HEK293 (cell line): ENCODE data around the gene TMEM145.

ENCODE experiments used
- CTCF ChIA-PET: fragments of 350-600 bp; formaldehyde crosslinking; extraction: SDS; loops from one replicate; lab custom pipeline; 2021; ENCODE audit warnings: antibody characterized with exemption; lab: Yijun Ruan, JAX
- POLR2A ChIA-PET: fragments of 300-600 bp; formaldehyde crosslinking; extraction: SDS; loops from one replicate; lab custom pipeline; 2020; ENCODE audit warnings: antibody characterized with exemption, inconsistent platforms; lab: Yijun Ruan, JAX
- H3K27ac ChIP-seq: fragments of 200-500 bp; sonication (Bioruptor generic); 2 replicates; pipeline ENCODE4 v1.5.1; 2014; ENCODE audit warnings: low read depth, low read length, control low read depth, inconsistent platforms; ENCODE audit errors: extremely low read depth
- H3K36me3 ChIP-seq, 2 experiments: fragments of 200-500 bp in 1 of 2; sonication (Bioruptor generic) in 1 of 2; 1 replicate in 1 of 2; 2 replicates in 1 of 2; pipeline ENCODE4 v1.5.1; 2014 to 2017; ENCODE audit warnings: inconsistent platforms in 2 of 2, low read length in 2 of 2; ENCODE audit not compliant: control insufficient read depth in 2 of 2, insufficient read depth in 1 of 2
- H3K4me1 ChIP-seq: fragments of 200-500 bp; sonication (Bioruptor generic); 2 replicates; pipeline ENCODE4 v1.5.1; 2014; ENCODE audit warnings: mild to moderate bottlenecking, low read length, inconsistent platforms; ENCODE audit not compliant: control insufficient read depth, insufficient read depth
- H3K4me3 ChIP-seq: 2 replicates; pipeline ENCODE4 v1.5.1; 2011; ENCODE audit warnings: low read depth, mild to moderate bottlenecking, control low read depth, low read length, moderate library complexity
- H3K9me3 ChIP-seq: fragments of 200-500 bp; sonication (Bioruptor generic); 2 replicates; pipeline ENCODE4 v1.5.1; 2014; ENCODE audit warnings: low read depth, low read length, inconsistent platforms; ENCODE audit not compliant: control insufficient read depth, insufficient read depth
- GLI2 ChIP-seq: fragments of 450-650 bp; formaldehyde crosslinking; IDR thresholded peaks from 2 replicates; pipeline ENCODE4; 2017; ENCODE audit warnings: missing biosample characterization, missing genetic modification characterization, low read depth, borderline replicate concordance
- GLIS1 ChIP-seq: fragments of 450-650 bp; formaldehyde crosslinking; IDR thresholded peaks from 2 replicates; pipeline ENCODE4 v1.5.1; 2016; ENCODE audit warnings: missing biosample characterization, missing genetic modification characterization
- KLF1 ChIP-seq: fragments of 450-650 bp; formaldehyde crosslinking; IDR thresholded peaks from 2 replicates; pipeline ENCODE4 v1.5.1; 2016; ENCODE audit warnings: missing biosample characterization, missing genetic modification characterization
- KLF8 ChIP-seq: fragments of 450-650 bp; formaldehyde crosslinking; IDR thresholded peaks from 2 replicates; pipeline ENCODE4 v1.5.1; 2016; ENCODE audit warnings: missing biosample characterization, missing genetic modification characterization
- PRDM10 ChIP-seq: fragments of 450-650 bp; formaldehyde crosslinking; IDR thresholded peaks from 2 replicates; pipeline ENCODE4 v1.5.1; 2016; ENCODE audit warnings: missing biosample characterization, missing genetic modification characterization
- SP2 ChIP-seq: fragments of 450-650 bp; formaldehyde crosslinking; IDR thresholded peaks from 2 replicates; pipeline ENCODE4 v1.5.1; 2016; ENCODE audit warnings: missing biosample characterization, missing genetic modification characterization
- SP3 ChIP-seq: fragments of 450-650 bp; formaldehyde crosslinking; IDR thresholded peaks from 2 replicates; pipeline ENCODE4 v1.5.1; 2016; ENCODE audit warnings: missing biosample characterization, missing genetic modification characterization
- ZEB2 ChIP-seq: fragments of 450-650 bp; formaldehyde crosslinking; IDR thresholded peaks from 2 replicates; pipeline ENCODE4 v1.5.1; 2016; ENCODE audit warnings: missing biosample characterization, missing genetic modification characterization
- ZFHX2 ChIP-seq: fragments of 450-650 bp; formaldehyde crosslinking; conservative IDR thresholded peaks from 2 replicates; pipeline ENCODE4 v1.5.1; 2016; ENCODE audit warnings: missing biosample characterization, missing genetic modification characterization
- ZNF10 ChIP-seq: fragments of 450-650 bp; formaldehyde crosslinking; IDR thresholded peaks from 2 replicates; pipeline ENCODE4 v1.5.1; 2017; ENCODE audit warnings: missing biosample characterization, missing genetic modification characterization
- ZNF114 ChIP-seq: fragments of 450-650 bp; formaldehyde crosslinking; IDR thresholded peaks from 2 replicates; pipeline ENCODE4 v1.5.0; 2017; ENCODE audit warnings: missing biosample characterization, missing genetic modification characterization
- ZNF19 ChIP-seq: fragments of 450-650 bp; formaldehyde crosslinking; IDR thresholded peaks from 2 replicates; pipeline ENCODE4; 2016; ENCODE audit warnings: missing biosample characterization, missing genetic modification characterization, low read depth
- ZNF24 ChIP-seq: fragments of 450-650 bp; formaldehyde crosslinking; IDR thresholded peaks from 2 replicates; pipeline ENCODE4 v1.5.1; 2016; ENCODE audit warnings: missing biosample characterization, missing genetic modification characterization
- ZNF37A ChIP-seq: fragments of 450-650 bp; IDR thresholded peaks from 2 replicates; pipeline ENCODE4 v1.5.1; 2018; ENCODE audit warnings: missing biosample characterization, missing genetic modification characterization
- ZNF501 ChIP-seq: fragments of 450-650 bp; formaldehyde crosslinking; IDR thresholded peaks from 2 replicates; pipeline ENCODE4 v1.5.1; 2016; ENCODE audit warnings: missing biosample characterization, missing genetic modification characterization
- ZNF555 ChIP-seq: fragments of 450-650 bp; formaldehyde crosslinking; conservative IDR thresholded peaks from 2 replicates; pipeline ENCODE4 v1.5.1; 2017; ENCODE audit warnings: missing biosample characterization, mild to moderate bottlenecking, missing genetic modification characterization, inconsistent platforms
- ZNF558 ChIP-seq: fragments of 450-650 bp; formaldehyde crosslinking; IDR thresholded peaks from 2 replicates; pipeline ENCODE4 v1.5.1; 2016; ENCODE audit warnings: missing biosample characterization, missing genetic modification characterization
- ZNF571 ChIP-seq: fragments of 450-650 bp; formaldehyde crosslinking; IDR thresholded peaks from 2 replicates; pipeline ENCODE4 v1.5.0; 2017; ENCODE audit warnings: missing biosample characterization, missing genetic modification characterization
- ZNF600 ChIP-seq: fragments of 450-650 bp; formaldehyde crosslinking; IDR thresholded peaks from 2 replicates; pipeline ENCODE4 v1.5.1; 2016; ENCODE audit warnings: missing biosample characterization, missing genetic modification characterization
- ZNF610 ChIP-seq: fragments of 450-650 bp; formaldehyde crosslinking; IDR thresholded peaks from 2 replicates; pipeline ENCODE4 v1.5.1; 2016; ENCODE audit warnings: missing biosample characterization, missing genetic modification characterization, borderline replicate concordance
- ZNF664 ChIP-seq: fragments of 450-650 bp; formaldehyde crosslinking; IDR thresholded peaks from 2 replicates; pipeline ENCODE4 v1.5.1; 2016; ENCODE audit warnings: missing biosample characterization, missing genetic modification characterization
- ZNF777 ChIP-seq: fragments of 450-650 bp; formaldehyde crosslinking; IDR thresholded peaks from 2 replicates; pipeline ENCODE4 v1.5.1; 2017; ENCODE audit warnings: missing biosample characterization, missing genetic modification characterization, borderline replicate concordance
- TF ChIP-seq, protein P1 (sequence below): fragments of 450-650 bp; IDR thresholded peaks from 2 replicates; pipeline ENCODE4 v1.5.1; 2018; ENCODE audit warnings: missing biosample characterization, missing genetic modification characterization
- TF ChIP-seq, protein P2 (sequence below): fragments of 450-650 bp; formaldehyde crosslinking; IDR thresholded peaks from 2 replicates; pipeline ENCODE4 v1.5.1; 2016; ENCODE audit warnings: missing biosample characterization, missing genetic modification characterization
- TF ChIP-seq, protein P3 (sequence below): fragments of 450-650 bp; formaldehyde crosslinking; IDR thresholded peaks from 2 replicates; pipeline ENCODE4 v1.5.1; 2016; ENCODE audit warnings: missing biosample characterization, missing genetic modification characterization

Gene TMEM145

DNA sequence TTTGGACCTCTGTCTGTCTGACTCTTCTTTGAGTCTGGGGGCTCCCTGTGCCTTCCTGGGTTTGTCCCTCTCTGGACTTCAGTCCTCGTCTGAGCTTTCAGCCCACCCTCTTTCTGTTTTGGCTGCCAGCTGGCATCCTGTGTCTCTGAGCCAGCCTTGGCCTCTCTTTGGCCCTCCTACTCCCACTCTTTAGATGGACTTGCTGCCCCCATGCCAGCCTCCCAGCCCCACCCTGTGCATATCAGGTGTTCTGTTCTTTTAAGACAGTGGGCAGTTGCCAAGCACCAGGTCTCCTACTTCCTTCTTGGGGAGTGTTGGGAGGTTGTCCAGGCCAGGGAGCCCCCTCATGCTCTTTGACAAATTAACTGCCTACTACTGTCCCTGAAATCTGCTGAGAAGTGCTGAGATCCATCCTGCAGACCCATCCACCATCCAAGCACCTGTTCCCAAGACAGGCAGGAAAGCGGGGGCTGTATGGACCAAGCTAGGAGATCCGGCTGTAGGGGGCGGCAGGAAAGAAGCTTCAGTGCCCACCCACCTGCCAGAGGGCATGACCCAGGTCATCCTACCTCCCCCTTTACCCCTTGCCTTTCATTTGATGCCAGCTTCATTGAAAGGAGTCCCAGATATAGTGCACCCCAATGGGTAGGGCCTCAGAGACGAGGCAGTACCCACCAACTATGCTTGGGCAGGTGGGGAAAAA is 34.5 kb upstream of the TMEM145 start:
- Histone ChIP-seq H3K4me3 (no peak overlapping the region), H3K27ac (peak overlapping the region; percentile 92; the same call in 1 of the 2 replicates), H3K9me3 (no peaks in the 10 kb centered on the region), H3K36me3 (peaks cover 3 to 24% of the 10 kb centered on the region in 2 experiments), H3K4me1 (peaks cover 37% of the 10 kb centered on the region)
- ChIA-PET POLR2A (interaction anchor here (0.6 to 12.3 kb wide), 8 partner anchors 9 to 272 kb away, joined by 3 to 242 read pairs (median 6); partner anchors contain the start of genes CIC, ERF and GSK3A), CTCF (interaction anchor here (0.5 to 7.5 kb wide), 23 partner anchors 8 to 873 kb away, joined by 3 to 276 read pairs (median 7); partner anchors contain the start of genes CIC, GSK3A and POU2F2)
- TF ChIP-seq ZNF19 (tag by site-specific recombination) (no peak), GLI2 (tag by site-specific recombination) (no peak), SP2 (tag by site-specific recombination) (no peak), GLIS1 (tag by site-specific recombination) (no peak), ZNF10 (tag by site-specific recombination) (no peak), PRDM10 (tag by site-specific recombination) (no peak), ZNF558 (no peak), ZNF114 (tag by site-specific recombination) (no peak), SP3 (tag by site-specific recombination) (no peak), ZNF610 (tag by site-specific recombination) (no peak), ZNF501 (tag by site-specific recombination) (no peak), ZNF555 (tag by site-specific recombination) (no peak), ZNF37A (tag by site-specific recombination) (no peak), KLF1 (tag by site-specific recombination) (no peak), ZNF664 (tag by site-specific recombination) (no peak), ZNF777 (tag by site-specific recombination) (no peak), KLF8 (tag by site-specific recombination) (no peak), ZEB2 (tag by site-specific recombination) (no peak), ZNF600 (tag by site-specific recombination) (0 out of 2 replicates have a peak, but pooled peaks have one; percentile 1), ZNF571 (tag by site-specific recombination) (no peak), ZNF24 (tag by site-specific recombination) (no peak), ZFHX2 (tag by site-specific recombination) (peak; percentile 12; the same call in 1 of the 2 replicates)
- TF ChIP-seq, protein P1, sequence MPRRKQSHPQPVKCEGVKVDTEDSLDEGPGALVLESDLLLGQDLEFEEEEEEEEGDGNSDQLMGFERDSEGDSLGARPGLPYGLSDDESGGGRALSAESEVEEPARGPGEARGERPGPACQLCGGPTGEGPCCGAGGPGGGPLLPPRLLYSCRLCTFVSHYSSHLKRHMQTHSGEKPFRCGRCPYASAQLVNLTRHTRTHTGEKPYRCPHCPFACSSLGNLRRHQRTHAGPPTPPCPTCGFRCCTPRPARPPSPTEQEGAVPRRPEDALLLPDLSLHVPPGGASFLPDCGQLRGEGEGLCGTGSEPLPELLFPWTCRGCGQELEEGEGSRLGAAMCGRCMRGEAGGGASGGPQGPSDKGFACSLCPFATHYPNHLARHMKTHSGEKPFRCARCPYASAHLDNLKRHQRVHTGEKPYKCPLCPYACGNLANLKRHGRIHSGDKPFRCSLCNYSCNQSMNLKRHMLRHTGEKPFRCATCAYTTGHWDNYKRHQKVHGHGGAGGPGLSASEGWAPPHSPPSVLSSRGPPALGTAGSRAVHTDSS (tag by site-specific recombination): no peak
- TF ChIP-seq, protein P2, sequence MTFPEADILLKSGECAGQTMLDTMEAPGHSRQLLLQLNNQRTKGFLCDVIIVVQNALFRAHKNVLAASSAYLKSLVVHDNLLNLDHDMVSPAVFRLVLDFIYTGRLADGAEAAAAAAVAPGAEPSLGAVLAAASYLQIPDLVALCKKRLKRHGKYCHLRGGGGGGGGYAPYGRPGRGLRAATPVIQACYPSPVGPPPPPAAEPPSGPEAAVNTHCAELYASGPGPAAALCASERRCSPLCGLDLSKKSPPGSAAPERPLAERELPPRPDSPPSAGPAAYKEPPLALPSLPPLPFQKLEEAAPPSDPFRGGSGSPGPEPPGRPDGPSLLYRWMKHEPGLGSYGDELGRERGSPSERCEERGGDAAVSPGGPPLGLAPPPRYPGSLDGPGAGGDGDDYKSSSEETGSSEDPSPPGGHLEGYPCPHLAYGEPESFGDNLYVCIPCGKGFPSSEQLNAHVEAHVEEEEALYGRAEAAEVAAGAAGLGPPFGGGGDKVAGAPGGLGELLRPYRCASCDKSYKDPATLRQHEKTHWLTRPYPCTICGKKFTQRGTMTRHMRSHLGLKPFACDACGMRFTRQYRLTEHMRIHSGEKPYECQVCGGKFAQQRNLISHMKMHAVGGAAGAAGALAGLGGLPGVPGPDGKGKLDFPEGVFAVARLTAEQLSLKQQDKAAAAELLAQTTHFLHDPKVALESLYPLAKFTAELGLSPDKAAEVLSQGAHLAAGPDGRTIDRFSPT (tag by site-specific recombination): peak; percentile 17; the same call in 1 of the 2 replicates
- TF ChIP-seq, protein P3, sequence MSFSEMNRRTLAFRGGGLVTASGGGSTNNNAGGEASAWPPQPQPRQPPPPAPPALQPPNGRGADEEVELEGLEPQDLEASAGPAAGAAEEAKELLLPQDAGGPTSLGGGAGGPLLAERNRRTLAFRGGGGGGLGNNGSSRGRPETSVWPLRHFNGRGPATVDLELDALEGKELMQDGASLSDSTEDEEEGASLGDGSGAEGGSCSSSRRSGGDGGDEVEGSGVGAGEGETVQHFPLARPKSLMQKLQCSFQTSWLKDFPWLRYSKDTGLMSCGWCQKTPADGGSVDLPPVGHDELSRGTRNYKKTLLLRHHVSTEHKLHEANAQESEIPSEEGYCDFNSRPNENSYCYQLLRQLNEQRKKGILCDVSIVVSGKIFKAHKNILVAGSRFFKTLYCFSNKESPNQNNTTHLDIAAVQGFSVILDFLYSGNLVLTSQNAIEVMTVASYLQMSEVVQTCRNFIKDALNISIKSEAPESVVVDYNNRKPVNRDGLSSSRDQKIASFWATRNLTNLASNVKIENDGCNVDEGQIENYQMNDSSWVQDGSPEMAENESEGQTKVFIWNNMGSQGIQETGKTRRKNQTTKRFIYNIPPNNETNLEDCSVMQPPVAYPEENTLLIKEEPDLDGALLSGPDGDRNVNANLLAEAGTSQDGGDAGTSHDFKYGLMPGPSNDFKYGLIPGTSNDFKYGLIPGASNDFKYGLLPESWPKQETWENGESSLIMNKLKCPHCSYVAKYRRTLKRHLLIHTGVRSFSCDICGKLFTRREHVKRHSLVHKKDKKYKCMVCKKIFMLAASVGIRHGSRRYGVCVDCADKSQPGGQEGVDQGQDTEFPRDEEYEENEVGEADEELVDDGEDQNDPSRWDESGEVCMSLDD: peak; percentile 59; the same call in 1 of the 2 replicates
